ENCODE measurements around the gene LCK.
"Not testable (repeated sequence)": the region's sequence is repeated elsewhere in the genome, so short reads cannot be mapped to it uniquely, and the experiment has no call there.

Gene LCK

GRCh38 chr1:32274646-32275340, 23.7 kb downstream of the LCK start:
- no peak for DNase-seq

- DNase-seq: no peak
These were observed 24.4 kb downstream of the LCK start for GRCh38 chr1:32275424-32275823.

- DNase-seq: no peak
These were observed 25.1 kb downstream of the LCK start for GRCh38 chr1:32276032-32276782.

- DNase-seq: not testable (repeated sequence)
These were observed 33.7 kb downstream of the LCK start for GRCh38 chr1:32284777-32285176.

- no peak for DNase-seq
These were observed 34.6 kb downstream of the LCK start for GRCh38 chr1:32285658-32286057.

GRCh38 chr1:32286763-32287162, 35.7 kb downstream of the LCK start:
- no peak for DNase-seq

GRCh38 chr1:32289256-32289655, 38.2 kb downstream of the LCK start:
- no peak for DNase-seq

- no peak for DNase-seq
These were observed 40.2 kb downstream of the LCK start for GRCh38 chr1:32291145-32291707.

GRCh38 chr1:32291708-32292538, 40.9 kb downstream of the LCK start, which contains the start of gene HDAC1:
Gene HDAC1 (plus strand): TSS chr1:32292083. CDS start chr1:32292170, 87 bp downstream.
- DNase-seq: peak; percentile 79 to 93

- DNase-seq: not testable (repeated sequence)
These were observed 47.1 kb downstream of the LCK start for GRCh38 chr1:32298211-32298610.

- DNase-seq: no peak
These were observed 48.3 kb downstream of the LCK start for GRCh38 chr1:32299327-32299726.

- DNase-seq: no peak
These were observed 52.3 kb downstream of the LCK start for GRCh38 chr1:32303358-32303757.

GRCh38 chr1:32303997-32304622, 53.0 kb downstream of the LCK start:
- DNase-seq: no peak

GRCh38 chr1:32305310-32305709, 54.2 kb downstream of the LCK start:
- DNase-seq: no peak

GRCh38 chr1:32307324-32307723, 56.3 kb downstream of the LCK start:
- no peak for DNase-seq

- DNase-seq: no peak
These were observed 58.9 kb downstream of the LCK start for GRCh38 chr1:32309960-32310359.

- no peak for DNase-seq
These were observed 60.8 kb downstream of the LCK start for GRCh38 chr1:32311709-32312393.

GRCh38 chr1:32316903-32317277, 65.8 kb downstream of the LCK start:
- no peak for DNase-seq

GRCh38 chr1:32318127-32318869, 67.2 kb downstream of the LCK start:
- no peak for DNase-seq

GRCh38 chr1:32321712-32322291, 70.7 kb downstream of the LCK start:
- no peak for DNase-seq

GRCh38 chr1:32327204-32327603, 76.1 kb downstream of the LCK start:
- no peak for DNase-seq

All from bone marrow (tissue), 2 donors.